Endothelial cell of umbilical vein (primary cell): Measurements from ENCODE around the gene ISX. TPM values are rescaled to one million over a fixed set of nuclear protein-coding genes. Genes with fewer than 3 reads are reported as not detected.

Experiments
- BruUV-seq: library from RNA; stranded (reverse); fragments of 400-500 nt; replicated peaks from 2 replicates; lab custom pipeline; 2021; lab: Mats Ljungman, UMichigan
- CTCF ChIA-PET: fragments of 300-600, 350-600 bp; sonication (Branson Sonifier 250); formaldehyde crosslinking; loops from one replicate; lab custom pipeline; 2021; ENCODE audit warnings: antibody characterized with exemption, inconsistent platforms; lab: Charles Lee
- POLR2A ChIA-PET: fragments of 300-600, 350-600 bp; sonication (Branson Sonifier 250); formaldehyde crosslinking; loops from one replicate; lab custom pipeline; 2021; ENCODE audit warnings: antibody characterized with exemption, inconsistent platforms; lab: Charles Lee
- DNase-seq: peaks from one replicate; pipeline ENCODE4 v3.0.0-alpha.2; 2011; ENCODE audit warnings: low read depth, low spot score
- FAIRE-seq: peaks from 2 replicates; lab custom pipeline; 2011; peaks lifted over from hg19 to GRCh38; lab: Jason Lieb, UNC
- H2AFZ ChIP-seq: 2 replicates; pipeline ENCODE4 v1.6.0; 2012; ENCODE audit warnings: low read depth, low read length, control low read depth, inconsistent platforms
- H3K27ac ChIP-seq: 2 replicates; pipeline ENCODE4 v1.5.1; 2011; ENCODE audit warnings: low read depth, mild to moderate bottlenecking, control low read depth, low read length, moderate library complexity; ENCODE audit not compliant: insufficient read depth
- H3K27me3 ChIP-seq, 2 experiments: 2 replicates each; pipeline versions ENCODE4 v1.6.0 to v1.6.1; 2011; ENCODE audit warnings: low read length in 2 of 2, mixed read lengths in 1 of 2; ENCODE audit not compliant: control insufficient read depth in 2 of 2, insufficient read depth in 2 of 2
- H3K36me3 ChIP-seq, 2 experiments: 2 replicates in 1 of 2; 3 replicates in 1 of 2; pipeline ENCODE4 v1.5.1; 2011; ENCODE audit warnings: low read length in 2 of 2, mild to moderate bottlenecking in 1 of 2, moderate library complexity in 1 of 2; ENCODE audit not compliant: control insufficient read depth in 2 of 2, insufficient read depth in 2 of 2; ENCODE audit errors: extremely low read depth in 1 of 2
- H3K4me1 ChIP-seq: 3 replicates; pipeline ENCODE4 v1.5.1; 2011; ENCODE audit warnings: mild to moderate bottlenecking, low read length; ENCODE audit not compliant: control insufficient read depth, insufficient read depth; ENCODE audit errors: extremely low read depth
- H3K4me2 ChIP-seq: 2 replicates; pipeline ENCODE4 v1.6.1; 2011; ENCODE audit warnings: low read length, control low read depth, mixed read lengths; ENCODE audit not compliant: insufficient read depth
- H3K4me3 ChIP-seq, 3 experiments: fragments of 200-600 bp in 1 of 3; sonication (generic), shearing (Covaris generic) in 1 of 3; replicated peaks in 1 of 3; 2 replicates each; pipeline ENCODE4 v1.5.1; 2011 to 2016; ENCODE audit warnings: control low read depth in 3 of 3, low read length in 3 of 3, mild to moderate bottlenecking in 2 of 3, inconsistent platforms in 1 of 3, low read depth in 1 of 3, moderate library complexity in 1 of 3; ENCODE audit not compliant: insufficient read depth in 1 of 3
- H3K79me2 ChIP-seq: 2 replicates; pipeline ENCODE4 v1.6.0; 2012; ENCODE audit warnings: low read length, inconsistent platforms; ENCODE audit not compliant: control insufficient read depth, insufficient read depth
- H3K9ac ChIP-seq: replicated peaks from 2 replicates; pipeline ENCODE3; 2011; ENCODE audit warnings: low read length, control low read depth; ENCODE audit not compliant: insufficient read depth; ENCODE audit errors: extremely low read depth
- H3K9me1 ChIP-seq: replicated peaks from 3 replicates; pipeline ENCODE4 v1.6.0; 2011; ENCODE audit warnings: mild to moderate bottlenecking, low read length; ENCODE audit not compliant: control insufficient read depth, insufficient read depth; ENCODE audit errors: extremely low read depth
- H3K9me3 ChIP-seq: replicated peaks from 2 replicates; pipeline ENCODE4 v1.5.1; 2012; ENCODE audit warnings: low read length, inconsistent platforms; ENCODE audit not compliant: control insufficient read depth, insufficient read depth
- H4K20me1 ChIP-seq: replicated peaks from 2 replicates; pipeline ENCODE3; 2011; ENCODE audit warnings: mild to moderate bottlenecking, low read length; ENCODE audit not compliant: control insufficient read depth, insufficient read depth; ENCODE audit errors: extremely low read depth
- CTCF ChIP-seq, 2 donors: IDR thresholded peaks; 1 replicate in 1 of 2; 2 replicates in 1 of 2; pipeline ENCODE4 v1.5.1; 2011; ENCODE audit warnings: low read length in 2 of 2, mild to moderate bottlenecking in 2 of 2, moderate library complexity in 2 of 2, control low read depth in 1 of 2, inconsistent platforms in 1 of 2, low read depth in 1 of 2; ENCODE audit not compliant: insufficient read depth in 1 of 2; ENCODE audit errors: extremely low read depth in 1 of 2
- EZH2 ChIP-seq: IDR thresholded peaks from 2 replicates; pipeline ENCODE4 v1.6.1; 2012; ENCODE audit warnings: borderline replicate concordance, low read depth, mild to moderate bottlenecking, moderate library complexity, low read length, inconsistent platforms; ENCODE audit not compliant: severe bottlenecking
- FOS ChIP-seq: IDR thresholded peaks from 2 replicates; pipeline ENCODE4 v1.6.1; 2011; ENCODE audit warnings: mild to moderate bottlenecking, low read length, moderate library complexity, borderline replicate concordance; ENCODE audit not compliant: insufficient read depth
- GATA2 ChIP-seq: IDR thresholded peaks from 2 replicates; pipeline ENCODE4 v1.7.0; 2011; ENCODE audit warnings: low read depth, mild to moderate bottlenecking, moderate library complexity, mixed read lengths, low read length; ENCODE audit not compliant: insufficient read length, insufficient read depth
- JUN ChIP-seq: IDR thresholded peaks from 2 replicates; pipeline ENCODE4 v1.6.1; 2011; ENCODE audit warnings: borderline replicate concordance, low read depth; ENCODE audit not compliant: insufficient read length, insufficient read depth
- MAX ChIP-seq: IDR thresholded peaks from 2 replicates; pipeline ENCODE4 v1.6.1; 2011; ENCODE audit not compliant: insufficient read depth, insufficient read length
- MYC ChIP-seq: IDR thresholded peaks from one replicate; pipeline ENCODE4 v1.6.1; 2011; ENCODE audit warnings: mild to moderate bottlenecking, low read depth, low read length
- POLR2A ChIP-seq: IDR thresholded peaks from 2 replicates; pipeline ENCODE4 v1.6.1; 2012; ENCODE audit warnings: low read depth, mild to moderate bottlenecking, control low read depth, low read length
- POLR2AphosphoS5 ChIP-seq: IDR thresholded peaks from 2 replicates; pipeline ENCODE4 v1.6.1; 2012; ENCODE audit warnings: low read depth, mild to moderate bottlenecking, control low read depth, low read length, moderate library complexity; ENCODE audit not compliant: insufficient read depth
- dilution Hi-C: fragments of 300-500 bp; cut with MboI; formaldehyde crosslinking; loops from one replicate; pipeline ENCODE4 v1.15.0; 2019; ENCODE audit warnings: low sequenced_read_pairs; ENCODE audit not compliant: extremely low pct_ligation_motif_present
- intact Hi-C: fragments of 100-400 bp; cut with micrococcal nuclease; formaldehyde crosslinking; loops from one replicate; pipeline ENCODE4 v1.10.0; 2022
- polyA plus RNA-seq, 4 experiments: library from polyadenylated mRNA; depleted of rRNA in 3 of 4; stranded (reverse) in 3 of 4; unstranded in 1 of 4; fragments of >200 nt; gene quantifications; 2 replicates each; pipeline versions ENCODE4 v1.2.1 to v1.2.3, GENCODE V29; 2011 to 2012; ENCODE audit warnings: missing spikeins in 1 of 4
- total RNA-seq: library from RNA; stranded (reverse); gene quantifications from 2 replicates; pipeline ENCODE4 v1.2.3, GENCODE V29; 2021

The ISX gene
- total and polyA plus RNA-seq, 2 donors (not counting 3 experiments of a cell fraction or from before 2014, with no cell fraction given): not detected

- Histone ChIP-seq H3K27me3 (no peaks in the 10 kb centered on the region), H3K4me1 (no peaks in the 10 kb centered on the region), H3K4me3 (no peak overlapping the region), H3K79me2 (no peaks in the 10 kb centered on the region), H3K9me3 (no peaks in the 10 kb centered on the region), H2AFZ (no peak overlapping the region), H3K27ac (no peak overlapping the region), H3K36me3 (no peaks in the 10 kb centered on the region), H3K9me1 (no peaks in the 10 kb centered on the region), H3K9ac (no peak overlapping the region), H4K20me1 (no peaks in the 10 kb centered on the region), H3K4me2 (no peak overlapping the region)
- intact Hi-C loops (loop anchor here (5.0 kb wide), 2 partner anchors 1503 to 1718 kb away; no protein-coding TSS in a partner anchor), dilution Hi-C loops (no loop called here)
- BruUV-seq: no TSS peak
- FAIRE-seq (no peak), DNase-seq (no peak)
- POLR2A ChIA-PET: no interaction called here
- CTCF ChIA-PET: no interaction called here
- no peak for TF ChIP-seq POLR2AphosphoS5
- TF ChIP-seq POLR2A: no peak
- no peak for TF ChIP-seq CTCF (IDR thresholded peaks at IDR 0.05; ENCODE audit: extremely low read depth in 1 of 2, insufficient read depth in 1 of 2, low read depth in 1 of 2, low read length in 2 of 2)
- no peak for TF ChIP-seq EZH2
- TF ChIP-seq MAX: no peak
- TF ChIP-seq GATA2: no peak
- TF ChIP-seq JUN: no peak
- TF ChIP-seq MYC: no peak
- TF ChIP-seq FOS: no peak
Measured at GRCh38 chr22:35020517-35020916, 45.4 kb upstream of the ISX start.
